ENCODE measurements around the gene FBXL7. TPM values are rescaled to one million over a fixed set of nuclear protein-coding genes. Genes with fewer than 3 reads are reported as not detected.

Gene FBXL7
- total and polyA plus RNA-seq, 2 experiments from 2014 or later, result 4.5 to 15.2 TPM

- no peaks in the 10 kb centered on the region for H4K20me1 ChIP-seq (replicated peaks; ENCODE audit: insufficient read depth)
- no peak overlapping the region for H3K27ac Mint-ChIP-seq
Observed at GRCh38 chr5:15643731-15644130, 143.8 kb downstream of the FBXL7 start.

More at GRCh38 chr5:15643731-15644130, 143.8 kb downstream of the FBXL7 start:
- H3K4me3 Mint-ChIP-seq, result no peak overlapping the region
- peaks cover 3% of the 10 kb centered on the region for H3K27me3 Mint-ChIP-seq (ENCODE audit: insufficient read depth, low read depth, poor library complexity)
- H3K79me2 ChIP-seq (replicated peaks; ENCODE audit: insufficient read depth), result peaks cover 69% of the 10 kb centered on the region
- no peaks in the 10 kb centered on the region for H3F3A ChIP-seq (replicated peaks; ENCODE audit: low read depth)
- no peaks in the 10 kb centered on the region for H3K27me3 ChIP-seq (ENCODE audit: insufficient read depth)
- no peak overlapping the region for H2AFZ ChIP-seq
- TF ChIP-seq ZNF114 (CRISPR knock-in tag; IDR thresholded peaks at IDR 0.05), result no peak
- TF ChIP-seq ZNF462 (CRISPR knock-in tag; IDR thresholded peaks at IDR 0.05), result no peak
- TF ChIP-seq CTCF (conservative IDR thresholded peaks at IDR 0.05; ENCODE audit: low read depth in 2 of 2), result no peak
- no peak for TF ChIP-seq ETS1 (IDR thresholded peaks at IDR 0.05)
- H3K36me3 ChIP-seq (ENCODE audit: insufficient read depth), result no peaks in the 10 kb centered on the region
- no peak overlapping the region for H3K27ac ChIP-seq (ENCODE audit: low read depth)
- peaks cover 2% of the 10 kb centered on the region; the same call in 2 of the 3 replicates for H3K9me3 Mint-ChIP-seq
- H3K4me3 ChIP-seq, result no peak overlapping the region
- H3K4me1 ChIP-seq (ENCODE audit: insufficient read depth), result peaks cover 29% of the 10 kb centered on the region
- DNase-seq (ENCODE audit: low spot score) (no peak), ATAC-seq (no peak)
- no peak overlapping the region for H3K4me2 ChIP-seq
- H3K36me3 Mint-ChIP-seq (ENCODE audit: low read depth), result no peaks in the 10 kb centered on the region
- H3K9me2 ChIP-seq (ENCODE audit: insufficient read depth), result peaks cover 16% of the 10 kb centered on the region
- H3K4me1 Mint-ChIP-seq, result peaks cover 34% of the 10 kb centered on the region
